Gastrocnemius medialis (tissue), 4 donors: ENCODE data around the gene LAIR2.

Experiments used
- CTCF ChIP-seq, 5 experiments: fragments of 450-650 bp in 3 of 5; fragments of 200-600 bp in 2 of 5; sonication (generic) in 2 of 5; IDR thresholded peaks in 4 of 5; conservative IDR thresholded peaks in 1 of 5; 1 replicate in 4 of 5; 2 replicates in 1 of 5; pipeline ENCODE4 v1.5.1; 2016 to 2019; ENCODE audit warnings: antibody characterized with exemption in 5 of 5, mild to moderate bottlenecking in 3 of 5, moderate library complexity in 3 of 5
- POLR2A ChIP-seq, 2 donors: fragments of 450-650 bp; IDR thresholded peaks; one replicate each; pipeline ENCODE4 v1.6.1; 2017; ENCODE audit warnings: antibody characterized with exemption in 2 of 2, mild to moderate bottlenecking in 2 of 2, moderate library complexity in 2 of 2

- TF ChIP-seq CTCF (IDR thresholded peaks at IDR 0.05 in 4 of 5, conservative IDR thresholded peaks at IDR 0.05 in 1 of 5) (no peak), POLR2A (IDR thresholded peaks at IDR 0.05) (no peak)
Measured at GRCh38 chr19:54489341-54489740, 13.3 kb upstream of the LAIR2 start.
